Loucy (cell line): ENCODE data around the gene ALG14.

ENCODE experiments used
- H2AFZ ChIP-seq: fragments of 200-600 bp; sonication (generic); 2 replicates; pipeline ENCODE4 v1.6.0; 2016; ENCODE audit warnings: antibody characterized with exemption, mild to moderate bottlenecking, low read length, moderate library complexity
- H3F3A ChIP-seq: fragments of 200-600 bp; 2 replicates; pipeline ENCODE4 v1.6.0; 2016; ENCODE audit warnings: antibody characterized with exemption, low read depth, mild to moderate bottlenecking
- H3K27me3 ChIP-seq: fragments of 200-600 bp; sonication (generic); 2 replicates; pipeline ENCODE4 v1.6.1; 2014; ENCODE audit warnings: low read length, mild to moderate bottlenecking; ENCODE audit not compliant: insufficient read depth, poor library complexity, severe bottlenecking
- H3K36me3 ChIP-seq: fragments of 200-600 bp; sonication (generic); 2 replicates; pipeline ENCODE4 v1.6.1; 2016; ENCODE audit warnings: low read length; ENCODE audit not compliant: insufficient read depth
- H3K4me1 ChIP-seq: fragments of 200-600 bp; sonication (generic); 2 replicates; pipeline ENCODE4 v1.5.1; 2014; ENCODE audit warnings: low read length, mild to moderate bottlenecking; ENCODE audit not compliant: insufficient read depth, poor library complexity, severe bottlenecking
- H3K4me2 ChIP-seq: fragments of 200-600 bp; sonication (generic); 2 replicates; pipeline ENCODE4 v1.6.0; 2014; ENCODE audit warnings: antibody characterized with exemption, low read length, low read depth, mild to moderate bottlenecking; ENCODE audit not compliant: poor library complexity, severe bottlenecking
- H3K4me3 ChIP-seq: fragments of 200-600 bp; sonication (generic); 2 replicates; pipeline ENCODE4 v1.5.1; 2014; ENCODE audit warnings: low read length, mild to moderate bottlenecking, mixed read lengths; ENCODE audit not compliant: poor library complexity, severe bottlenecking
- H3K79me2 ChIP-seq: fragments of 200-600 bp; sonication (generic); 2 replicates; pipeline ENCODE4 v1.6.1; 2014; ENCODE audit warnings: low read length; ENCODE audit not compliant: insufficient read depth
- H3K9ac ChIP-seq: fragments of 200-600 bp; sonication (generic); 2 replicates; pipeline ENCODE4 v1.6.0; 2014; ENCODE audit warnings: mild to moderate bottlenecking, low read depth, low read length, moderate library complexity; ENCODE audit not compliant: poor library complexity, severe bottlenecking
- H3K9me2 ChIP-seq: fragments of 200-600 bp; sonication (generic); replicated peaks from 2 replicates; pipeline ENCODE4 v1.6.1; 2016; ENCODE audit warnings: low read depth, low read length, mixed read lengths
- H3K9me3 ChIP-seq: fragments of 200-600 bp; sonication (generic); 2 replicates; pipeline ENCODE4 v1.6.1; 2014; ENCODE audit warnings: mild to moderate bottlenecking, antibody characterized with exemption, low read length, low read depth; ENCODE audit not compliant: insufficient read depth
- H4K20me1 ChIP-seq: fragments of 200-600 bp; sonication (generic); 2 replicates; pipeline ENCODE4 v1.6.0; 2014; ENCODE audit warnings: antibody characterized with exemption, low read length, mild to moderate bottlenecking; ENCODE audit not compliant: insufficient read depth, poor library complexity, severe bottlenecking
- EZH2phosphoT487 ChIP-seq: fragments of 200-600 bp; IDR thresholded peaks from 2 replicates; pipeline ENCODE4 v1.6.1; 2018; ENCODE audit warnings: antibody characterized with exemption, mild to moderate bottlenecking, moderate library complexity, borderline replicate concordance
- TF ChIP-seq, protein P1 (sequence below): fragments of 200-600 bp; sonication (generic); conservative IDR thresholded peaks from 2 replicates; pipeline ENCODE4 v1.5.1; 2014; ENCODE audit warnings: mild to moderate bottlenecking, antibody characterized with exemption, low read length

Gene ALG14

GRCh38 chr1:94937820-94938219 is 134.9 kb downstream of the ALG14 start:
- Histone ChIP-seq H3F3A (no peaks in the 10 kb centered on the region), H3K36me3 (no peaks in the 10 kb centered on the region), H3K9me3 (no peaks in the 10 kb centered on the region), H3K4me1 (peaks cover 17% of the 10 kb centered on the region), H3K9me2 (no peaks in the 10 kb centered on the region), H3K9ac (no peak overlapping the region), H3K79me2 (no peaks in the 10 kb centered on the region), H3K27me3 (no peaks in the 10 kb centered on the region), H4K20me1 (no peaks in the 10 kb centered on the region), H3K4me3 (no peak overlapping the region), H3K4me2 (no peak overlapping the region), H2AFZ (no peak overlapping the region)
- no peak for TF ChIP-seq EZH2phosphoT487
- TF ChIP-seq, protein P1, sequence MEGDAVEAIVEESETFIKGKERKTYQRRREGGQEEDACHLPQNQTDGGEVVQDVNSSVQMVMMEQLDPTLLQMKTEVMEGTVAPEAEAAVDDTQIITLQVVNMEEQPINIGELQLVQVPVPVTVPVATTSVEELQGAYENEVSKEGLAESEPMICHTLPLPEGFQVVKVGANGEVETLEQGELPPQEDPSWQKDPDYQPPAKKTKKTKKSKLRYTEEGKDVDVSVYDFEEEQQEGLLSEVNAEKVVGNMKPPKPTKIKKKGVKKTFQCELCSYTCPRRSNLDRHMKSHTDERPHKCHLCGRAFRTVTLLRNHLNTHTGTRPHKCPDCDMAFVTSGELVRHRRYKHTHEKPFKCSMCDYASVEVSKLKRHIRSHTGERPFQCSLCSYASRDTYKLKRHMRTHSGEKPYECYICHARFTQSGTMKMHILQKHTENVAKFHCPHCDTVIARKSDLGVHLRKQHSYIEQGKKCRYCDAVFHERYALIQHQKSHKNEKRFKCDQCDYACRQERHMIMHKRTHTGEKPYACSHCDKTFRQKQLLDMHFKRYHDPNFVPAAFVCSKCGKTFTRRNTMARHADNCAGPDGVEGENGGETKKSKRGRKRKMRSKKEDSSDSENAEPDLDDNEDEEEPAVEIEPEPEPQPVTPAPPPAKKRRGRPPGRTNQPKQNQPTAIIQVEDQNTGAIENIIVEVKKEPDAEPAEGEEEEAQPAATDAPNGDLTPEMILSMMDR, result no peak

DNA sequence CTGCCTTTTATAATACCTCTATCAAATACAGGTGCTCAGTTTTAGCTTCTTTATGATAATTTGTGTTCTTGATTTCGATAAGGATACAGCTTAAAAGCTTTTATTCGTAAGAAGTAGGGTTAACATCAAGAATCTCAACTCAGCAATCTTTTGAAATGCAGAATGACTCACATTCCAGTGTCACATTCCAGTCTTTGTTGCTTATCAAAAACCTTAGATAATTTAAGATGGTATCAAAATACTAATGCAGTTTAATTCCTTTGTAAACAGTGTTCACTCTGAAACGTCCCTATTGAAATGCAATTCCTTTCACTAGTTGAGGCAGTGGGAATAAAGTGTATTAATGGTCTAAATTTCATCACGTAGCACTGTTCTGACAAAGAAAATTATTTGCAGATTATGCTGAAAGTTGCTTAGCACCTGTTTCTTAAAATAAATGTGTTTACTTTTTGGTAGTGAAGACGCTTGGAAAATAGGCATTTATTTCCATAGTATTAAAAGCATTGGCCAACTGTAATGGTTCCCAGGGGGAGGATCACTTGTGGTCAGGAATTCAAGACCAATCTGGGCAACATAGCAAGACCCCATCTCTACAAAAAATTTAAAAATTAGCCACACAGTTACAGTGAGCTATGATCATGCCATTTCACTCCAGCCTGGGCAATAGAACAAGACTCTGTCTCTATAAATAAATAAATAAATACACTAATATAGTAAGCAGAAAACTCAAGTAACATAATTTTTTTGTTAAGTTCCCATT is 135.7 kb downstream of the ALG14 start:
- H3K4me3 ChIP-seq, result no peak overlapping the region
- 0 out of 2 replicates have a peak overlapping the region, but pooled peaks have one; percentile 66 for H2AFZ ChIP-seq
- no peaks in the 10 kb centered on the region for H4K20me1 ChIP-seq
- no peaks in the 10 kb centered on the region for H3K27me3 ChIP-seq
- no peak for TF ChIP-seq EZH2phosphoT487
- H3K9me2 ChIP-seq, result no peaks in the 10 kb centered on the region
- no peaks in the 10 kb centered on the region for H3K9me3 ChIP-seq
- no peaks in the 10 kb centered on the region for H3K79me2 ChIP-seq
- no peak overlapping the region for H3K9ac ChIP-seq
- no peak overlapping the region for H3K4me2 ChIP-seq
- no peaks in the 10 kb centered on the region for H3F3A ChIP-seq
- H3K36me3 ChIP-seq, result no peaks in the 10 kb centered on the region
- peaks cover 17% of the 10 kb centered on the region for H3K4me1 ChIP-seq

DNA sequence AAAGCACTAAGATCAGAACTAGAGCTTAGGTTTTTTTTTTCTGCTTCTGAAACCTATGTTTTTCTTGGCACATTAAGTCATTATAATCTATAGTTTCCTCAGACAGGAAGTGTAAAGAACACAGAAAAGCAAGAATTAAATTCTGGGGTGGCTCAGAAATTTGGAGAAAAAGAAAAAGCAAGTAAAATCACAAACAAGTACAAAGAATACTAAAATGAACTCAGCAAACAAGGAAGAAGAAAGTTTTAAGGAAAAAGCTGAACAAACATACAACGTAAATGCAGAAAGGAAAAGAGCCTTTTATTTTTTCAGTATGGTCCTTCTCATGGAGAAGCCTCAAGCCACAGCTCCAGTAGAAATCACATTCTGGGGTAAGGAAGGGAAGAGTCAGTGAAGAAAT is 137.3 kb downstream of the ALG14 start:
- H4K20me1 ChIP-seq, result no peaks in the 10 kb centered on the region
- no peaks in the 10 kb centered on the region for H3K9me3 ChIP-seq
- H3K4me2 ChIP-seq, result peak overlapping the region; percentile 39
- H3K4me1 ChIP-seq, result peaks cover 17% of the 10 kb centered on the region
- H3K9ac ChIP-seq, result no peak overlapping the region
- TF ChIP-seq, protein P1, result no peak
- no peak for TF ChIP-seq EZH2phosphoT487
- no peaks in the 10 kb centered on the region for H3F3A ChIP-seq
- H3K4me3 ChIP-seq, result no peak overlapping the region
- H3K79me2 ChIP-seq, result no peaks in the 10 kb centered on the region
- no peaks in the 10 kb centered on the region for H3K27me3 ChIP-seq
- H2AFZ ChIP-seq, result no peak overlapping the region
- no peaks in the 10 kb centered on the region for H3K9me2 ChIP-seq
- H3K36me3 ChIP-seq, result no peaks in the 10 kb centered on the region

DNA sequence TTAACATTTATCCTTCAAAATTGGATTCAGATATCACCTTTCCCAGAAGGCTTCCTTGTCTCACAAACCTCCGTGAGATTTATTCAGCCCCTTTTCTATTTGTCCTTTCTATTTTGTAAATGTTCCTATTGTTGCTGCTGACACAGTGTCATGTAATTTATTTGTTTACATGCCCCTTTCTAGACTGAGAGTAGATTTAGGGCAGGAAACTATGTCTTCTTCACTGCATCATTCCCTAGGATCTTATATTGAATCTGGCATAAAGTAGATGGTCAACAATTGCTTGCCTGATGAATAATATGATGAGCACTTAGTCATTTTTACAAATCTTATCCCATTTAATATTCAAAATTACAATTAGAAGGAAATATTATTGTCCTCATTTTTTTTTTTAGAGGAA is 137.7 kb downstream of the ALG14 start:
- H4K20me1 ChIP-seq, result no peaks in the 10 kb centered on the region
- no peaks in the 10 kb centered on the region for H3K9me2 ChIP-seq
- TF ChIP-seq, protein P1, result no peak
- no peak for TF ChIP-seq EZH2phosphoT487
- H2AFZ ChIP-seq, result no peak overlapping the region
- no peak overlapping the region for H3K4me2 ChIP-seq
- H3K36me3 ChIP-seq, result no peaks in the 10 kb centered on the region
- no peaks in the 10 kb centered on the region for H3K9me3 ChIP-seq
- no peak overlapping the region for H3K4me3 ChIP-seq
- H3K4me1 ChIP-seq, result peaks cover 17% of the 10 kb centered on the region
- no peaks in the 10 kb centered on the region for H3K27me3 ChIP-seq
- H3K9ac ChIP-seq, result no peak overlapping the region
- H3K79me2 ChIP-seq, result no peaks in the 10 kb centered on the region
- no peaks in the 10 kb centered on the region for H3F3A ChIP-seq
